Stomach (tissue), 4 donors: ENCODE measurements around the gene CCNJL.

Experiments
- CTCF ChIP-seq, 7 experiments: fragments of 450-650 bp in 4 of 7; fragments of 200-600 bp in 3 of 7; sonication (generic) in 3 of 7; IDR thresholded peaks; one replicate each; pipeline ENCODE4 v1.5.1; 2016 to 2019; ENCODE audit warnings: antibody characterized with exemption in 7 of 7, control low read depth in 2 of 7, mild to moderate bottlenecking in 1 of 7
- EP300 ChIP-seq: sonication (generic); formaldehyde crosslinking; IDR thresholded peaks from one replicate; pipeline ENCODE4 v1.6.1; 2017; ENCODE audit warnings: antibody characterized with exemption
- POLR2A ChIP-seq, 4 donors: fragments of 450-650 bp; IDR thresholded peaks; one replicate each; pipeline ENCODE4 v1.6.1; 2016; ENCODE audit warnings: antibody characterized with exemption in 4 of 4, control low read depth in 2 of 4, mild to moderate bottlenecking in 1 of 4, moderate library complexity in 1 of 4
- POLR2AphosphoS5 ChIP-seq, 3 donors: sonication (generic); formaldehyde crosslinking; IDR thresholded peaks; one replicate each; pipeline ENCODE4 v1.6.1; 2016; ENCODE audit warnings: antibody characterized with exemption in 3 of 3

- TF ChIP-seq CTCF (IDR thresholded peaks at IDR 0.05) (no peak), POLR2A (IDR thresholded peaks at IDR 0.05) (no peak), POLR2AphosphoS5 (IDR thresholded peaks at IDR 0.05) (no peak), EP300 (no peak)
Measured at GRCh38 chr5:160231783-160232342, 80.5 kb downstream of the CCNJL start.
